Renal cortex interstitium (tissue), 11 donors: ENCODE data around the gene OR8G5. TPM values are rescaled to one million over a fixed set of nuclear protein-coding genes. Genes with fewer than 3 reads are reported as not detected.

Experiments used
- DNase-seq, 11 donors: peaks; one replicate each; pipeline ENCODE4 v3.0.0-alpha.2; 2013; ENCODE audit warnings: low read depth in 9 of 11, low spot score in 4 of 11; ENCODE audit errors: extremely low read depth in 1 of 11
- polyA plus RNA-seq, 3 donors: library from polyadenylated mRNA; unstranded; fragments of 120-200 nt; gene quantifications; one replicate each; pipeline ENCODE4 v1.2.1, GENCODE V29; 2013; ENCODE audit not compliant: insufficient read length in 3 of 3

OR8G5 gene
- polyA plus RNA-seq, 3 donors, result not detected

DNA sequence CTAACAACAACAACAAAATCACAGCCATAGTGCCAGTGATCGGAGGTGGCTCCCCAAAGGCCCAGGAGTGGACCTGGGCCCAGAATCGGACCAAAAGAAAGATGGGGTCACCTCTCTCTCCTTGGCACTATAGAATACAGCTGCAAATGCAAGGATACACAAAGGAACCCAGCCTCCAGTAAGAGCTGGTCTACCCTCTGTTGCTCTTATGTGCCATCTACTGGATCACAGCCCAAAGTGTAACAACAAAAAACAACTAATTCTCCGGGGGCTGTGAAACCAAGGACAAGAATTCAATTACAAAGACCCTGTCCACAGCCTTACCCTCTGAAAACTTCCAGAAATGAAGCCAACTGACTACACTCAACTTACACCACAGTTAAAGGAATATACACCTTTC, 21.6 kb downstream of the OR8G5 start:
- no peak for DNase-seq

DNA sequence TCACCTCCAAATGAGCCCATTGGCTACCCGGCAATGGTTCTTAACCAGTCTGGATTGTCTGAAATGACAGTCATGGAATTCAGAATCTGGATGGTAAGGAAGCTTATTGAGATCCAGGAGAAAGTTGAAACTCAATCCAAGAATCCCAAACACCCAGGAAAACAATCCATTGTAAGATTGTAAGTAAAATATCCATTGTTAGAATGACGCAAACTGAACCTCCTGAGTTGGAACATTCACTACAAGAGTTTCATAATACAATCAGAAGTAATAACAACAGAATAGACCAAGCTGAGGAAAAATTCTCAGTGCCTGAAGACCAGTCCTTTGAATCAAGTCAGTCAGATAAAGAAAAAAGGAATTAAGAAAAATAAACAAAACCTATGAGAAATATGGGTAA, 22.1 kb downstream of the OR8G5 start:
- DNase-seq, result no peak

DNA sequence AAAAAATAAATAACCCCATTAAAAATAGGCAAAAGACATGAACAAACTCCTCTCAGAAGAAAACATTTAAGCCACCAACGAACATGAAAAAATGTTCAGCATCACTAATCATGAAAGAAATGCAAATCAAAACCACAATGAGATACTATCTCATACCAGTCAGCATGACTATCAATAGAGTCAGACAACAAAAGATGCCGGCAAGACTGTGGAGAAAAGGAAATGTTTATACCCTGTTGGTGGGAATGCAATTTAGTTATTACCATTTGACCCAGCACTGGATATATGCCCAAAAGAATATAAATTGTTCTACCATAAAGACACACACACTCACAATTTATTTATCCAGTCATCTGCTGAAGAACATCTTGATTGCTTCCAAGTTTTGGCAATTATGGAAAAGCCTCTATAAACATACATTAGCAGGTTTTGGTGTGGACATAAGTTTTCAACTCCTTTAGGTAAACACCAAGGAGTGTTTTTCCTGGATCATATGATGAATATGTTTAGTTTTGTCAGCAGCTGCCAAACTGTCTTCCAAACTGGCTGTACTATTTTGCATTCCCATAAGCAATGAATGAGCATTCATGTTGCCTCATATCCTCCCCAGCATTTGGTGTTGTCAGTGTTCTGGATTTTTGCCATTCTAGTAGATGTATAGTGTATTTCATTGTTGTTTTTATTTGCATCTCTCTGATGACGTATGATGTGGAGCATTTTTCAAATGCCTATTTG, 29.6 kb downstream of the OR8G5 start:
- DNase-seq, result no peak

DNA sequence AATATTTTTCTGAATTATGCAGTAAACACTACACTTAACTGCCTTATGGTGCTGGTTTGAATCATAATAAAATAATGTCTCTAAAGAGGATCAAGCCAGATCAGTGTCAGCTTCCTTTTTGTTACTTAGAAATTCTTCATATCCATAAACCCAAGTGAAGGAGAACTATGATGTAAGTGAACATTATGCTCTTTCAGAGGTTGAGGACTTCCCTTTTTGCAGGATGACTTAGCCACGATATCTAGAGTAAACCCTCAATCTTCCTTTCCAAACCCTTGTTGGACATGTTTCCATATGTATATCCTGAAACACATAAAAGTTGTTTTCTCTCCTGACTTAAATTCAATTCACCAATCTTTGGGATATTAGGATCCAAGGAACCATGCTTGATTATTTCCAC, 38.5 kb downstream of the OR8G5 start:
- DNase-seq, result no peak

DNA sequence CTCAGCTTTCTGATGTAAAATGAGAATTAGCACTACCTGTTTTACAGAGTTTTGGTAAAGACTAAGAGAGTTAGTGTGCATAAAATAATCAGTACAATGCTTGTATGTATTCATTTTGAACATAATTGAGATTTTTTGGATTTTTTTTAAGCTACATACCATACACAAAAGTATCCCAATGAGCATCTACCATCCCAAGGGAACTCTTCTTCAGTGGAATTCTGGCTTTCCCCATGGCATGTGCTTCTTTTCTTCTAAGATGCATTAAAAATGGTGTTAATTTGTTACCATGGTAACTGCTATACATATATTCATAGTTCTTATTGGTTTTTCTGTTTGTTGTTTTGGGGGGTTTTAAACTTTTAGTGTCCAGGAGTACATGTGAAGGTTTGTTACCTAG, 39.8 kb downstream of the OR8G5 start:
- no peak for DNase-seq

DNA sequence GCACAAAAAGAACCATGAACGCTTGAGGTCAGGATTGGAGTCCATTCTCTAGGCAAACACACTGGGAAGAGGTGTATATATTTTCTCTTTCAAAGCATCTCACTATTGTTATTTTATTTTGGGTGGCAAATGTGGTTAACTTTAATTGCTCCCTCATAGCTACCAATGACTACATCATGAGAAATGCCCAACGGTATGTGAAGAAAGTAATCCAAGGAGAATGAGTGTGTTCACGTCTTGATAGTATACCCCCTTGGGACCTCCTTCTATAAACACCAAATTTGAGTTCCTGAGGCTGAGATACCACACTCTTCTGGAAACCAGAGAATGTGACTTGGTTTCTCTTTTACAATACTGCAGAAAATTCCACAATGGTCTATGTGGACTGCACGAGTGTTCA, 41.7 kb downstream of the OR8G5 start:
- DNase-seq, result no peak

DNA sequence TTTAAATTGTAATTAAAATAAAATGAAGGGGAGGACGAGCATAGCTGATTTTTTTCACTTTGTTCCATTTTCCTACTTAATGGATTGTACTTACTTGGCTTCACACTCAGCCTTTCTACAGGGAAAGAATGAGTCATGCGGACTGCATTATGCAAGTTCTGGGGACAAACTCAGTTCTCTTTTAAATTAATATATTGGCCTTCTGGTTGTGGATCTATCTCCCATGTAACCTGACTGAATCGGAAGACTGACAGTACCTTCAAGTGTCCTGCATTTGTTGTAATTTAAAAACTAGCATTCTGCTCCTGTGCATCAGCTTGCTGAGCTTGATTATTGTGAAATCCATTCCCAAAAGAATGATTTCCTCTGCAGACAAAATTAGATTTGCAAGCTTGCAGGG, 45.4 kb downstream of the OR8G5 start:
- no peak for DNase-seq

DNA sequence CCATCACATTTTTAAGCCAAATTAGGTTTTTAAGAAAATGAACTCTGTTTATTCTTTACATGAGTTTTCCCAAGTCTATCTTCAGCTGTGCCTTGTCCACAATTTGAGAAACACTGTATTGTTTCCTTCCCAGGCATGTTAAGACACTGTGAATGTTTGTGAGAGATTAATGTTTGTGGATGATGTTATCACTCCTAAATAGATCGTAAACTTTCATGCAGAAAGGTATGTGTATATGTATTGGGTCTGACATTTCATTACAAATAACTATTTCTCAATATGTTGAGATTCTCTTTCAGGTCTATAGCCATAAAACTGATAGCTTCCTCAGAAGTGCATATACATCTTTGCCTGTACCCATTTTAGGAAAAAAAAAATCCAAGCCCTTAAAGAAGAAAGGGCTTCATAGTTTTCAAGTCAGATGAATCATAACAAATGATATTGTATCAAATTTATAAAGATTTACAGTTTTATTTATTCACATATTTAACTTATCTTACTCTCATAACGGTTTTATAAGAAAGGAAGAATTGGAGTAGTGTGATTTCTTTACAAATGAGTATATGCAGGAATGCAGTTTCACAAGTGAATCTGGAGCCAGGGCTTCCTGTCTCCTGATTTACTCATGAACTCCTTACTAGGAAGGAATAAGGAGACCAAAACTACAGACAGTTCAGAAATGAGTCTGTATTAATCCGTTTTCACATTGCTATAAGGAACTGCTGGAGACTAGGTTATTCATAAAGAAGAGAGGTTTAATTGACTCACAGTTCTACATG, 46.4 kb downstream of the OR8G5 start:
- no peak for DNase-seq

DNA sequence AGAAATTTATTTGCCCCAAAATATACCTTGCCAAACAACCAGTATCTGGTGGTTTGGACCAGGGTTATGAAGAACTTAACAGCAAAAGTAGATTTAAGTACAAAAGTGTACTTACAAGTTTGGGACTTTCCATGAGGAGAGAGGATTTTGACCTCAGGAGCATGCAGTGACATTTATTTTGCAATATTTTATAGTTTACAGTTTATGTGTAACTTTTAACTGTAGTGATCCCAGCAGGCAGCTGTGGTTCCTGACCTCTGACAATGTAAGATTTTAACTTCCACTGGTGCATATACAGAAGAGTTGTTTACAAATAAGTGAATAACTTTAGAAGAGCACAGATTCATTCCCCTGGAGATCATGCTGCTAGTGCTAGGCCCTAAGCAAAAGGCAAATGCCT, 50.9 kb downstream of the OR8G5 start:
- DNase-seq, result no peak

DNA sequence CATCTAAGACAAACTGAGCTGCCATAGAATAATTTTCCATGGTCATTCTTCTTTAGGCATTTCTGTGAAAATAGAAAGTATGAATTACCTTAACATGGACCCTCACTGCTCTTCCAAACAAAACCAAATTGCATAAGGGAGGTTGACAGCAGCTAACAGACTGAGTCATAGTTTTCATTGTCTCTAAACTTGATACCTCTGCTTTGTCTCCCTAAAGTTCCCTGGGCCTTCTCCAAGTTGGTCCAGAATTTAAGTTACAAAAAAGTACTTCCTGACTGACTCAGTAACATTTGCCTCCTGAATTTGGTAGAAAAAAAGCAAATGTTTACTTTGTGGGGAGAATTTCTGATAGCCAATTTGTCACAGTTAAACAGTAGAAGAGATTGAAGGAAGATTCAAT, 54.5 kb downstream of the OR8G5 start:
- no peak for DNase-seq

DNA sequence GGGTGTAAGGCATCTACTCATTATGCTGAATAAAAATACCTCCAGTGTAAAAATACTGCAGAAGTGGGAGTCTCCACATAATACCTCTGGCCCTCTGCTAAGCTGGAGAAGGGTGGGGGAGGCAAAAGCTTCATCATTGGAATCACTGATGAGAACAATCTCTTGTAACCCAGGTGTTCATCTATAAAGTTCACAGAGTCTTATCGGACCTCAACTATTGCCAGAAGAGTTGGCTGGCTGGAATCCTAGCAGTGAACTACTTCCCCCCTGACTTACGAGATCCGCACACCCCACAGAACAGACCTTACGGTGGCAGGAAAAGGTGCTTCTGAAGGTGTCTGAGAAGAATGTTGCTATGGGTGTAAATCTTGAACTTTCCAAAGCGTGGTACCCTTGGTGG, 55.1 kb downstream of the OR8G5 start:
- no peak for DNase-seq

DNA sequence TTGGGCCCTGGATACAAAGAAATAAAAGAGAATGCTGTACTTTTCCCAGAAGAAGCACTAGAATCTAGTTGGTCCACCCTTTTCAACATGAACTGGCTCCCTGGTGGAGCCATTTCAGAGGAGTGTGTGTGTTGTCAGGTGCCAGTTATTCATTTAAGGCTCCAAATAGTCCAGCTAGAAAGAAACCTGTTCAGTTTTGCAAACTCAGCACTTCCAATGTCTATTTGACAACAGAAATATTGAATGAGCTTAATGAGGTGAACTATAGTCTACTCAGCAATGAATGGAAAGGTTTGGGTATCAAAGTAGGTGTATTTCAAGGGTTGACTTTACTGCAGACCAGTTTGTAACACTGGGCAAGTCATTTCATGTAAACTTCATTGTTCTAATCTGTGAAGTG, 55.5 kb downstream of the OR8G5 start:
- DNase-seq, result no peak

DNA sequence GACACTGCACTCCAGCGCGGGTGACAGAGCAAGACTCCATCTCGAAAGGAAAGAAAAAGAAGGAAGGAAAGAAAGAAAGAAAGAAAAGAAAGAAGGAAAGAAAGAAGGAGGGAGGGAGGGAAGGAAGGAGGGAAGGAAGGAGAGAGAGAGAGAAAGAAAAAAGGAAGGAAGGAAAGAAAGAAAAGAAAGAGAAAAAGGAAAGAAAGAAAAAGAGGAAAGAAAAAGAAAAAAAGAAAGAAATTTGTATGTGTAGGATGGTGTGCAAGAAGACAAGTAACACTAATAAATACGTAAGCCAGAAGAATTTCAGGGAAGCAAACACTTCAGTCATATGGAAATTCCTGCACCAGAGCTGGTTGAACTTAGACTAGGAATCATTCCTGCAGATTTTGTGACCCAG, 57.0 kb downstream of the OR8G5 start:
- DNase-seq, result no peak

DNA sequence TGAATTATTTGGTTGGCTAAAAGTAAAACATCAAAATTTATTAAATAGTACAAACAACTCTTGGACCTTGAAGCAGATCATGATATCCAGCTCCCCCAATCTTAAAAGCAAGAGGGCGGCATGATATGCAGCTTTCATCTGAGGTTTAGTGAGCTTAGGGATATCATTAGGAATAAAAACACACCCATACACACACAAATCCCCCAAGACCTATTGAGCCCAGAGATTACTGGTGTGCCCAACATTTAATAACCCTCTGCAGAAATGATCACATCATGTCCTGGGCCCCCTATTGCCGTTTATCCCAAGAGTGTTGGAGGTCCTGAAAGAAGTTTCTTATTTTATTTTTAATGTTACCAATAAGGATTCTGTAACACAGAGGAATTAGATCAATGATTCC, 57.7 kb downstream of the OR8G5 start, which contains the start of gene OR8D1:
Gene OR8D1, minus strand, starts transcription at position 101 of the 400 bp plus-strand sequence. CDS start 3,183 bp downstream, outside the sequence.
- no peak for DNase-seq

DNA sequence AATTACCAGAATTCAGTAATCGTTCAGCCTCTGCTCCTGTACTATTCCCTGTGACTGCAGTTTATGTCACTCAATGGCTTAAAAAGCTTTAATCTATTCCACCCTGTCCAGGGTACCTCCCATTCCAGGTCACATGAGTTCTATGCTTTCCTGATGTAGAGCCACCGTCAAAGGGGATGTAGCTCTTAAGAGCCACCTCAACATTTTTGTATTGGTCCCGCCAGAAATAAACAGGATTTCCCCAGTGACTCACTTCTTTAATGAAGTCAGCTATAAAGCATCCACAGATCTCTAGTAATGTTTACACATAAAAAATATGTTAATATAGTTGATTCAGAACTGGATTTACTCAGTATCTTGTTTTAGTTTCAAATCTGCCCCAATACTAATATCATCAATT, 58.9 kb downstream of the OR8G5 start:
- DNase-seq, result no peak

Other genes with a start within 250 kb of the OR8G5 start
- not detected for gene OR10G4, start 243.4 kb upstream of the OR8G5 start, polyA plus RNA-seq
- gene OR10G9, start 233.4 kb upstream of the OR8G5 start, polyA plus RNA-seq, result not detected
- not detected for gene OR10G8, start 229.6 kb upstream of the OR8G5 start, polyA plus RNA-seq
- gene OR10G7, start 215.1 kb upstream of the OR8G5 start, polyA plus RNA-seq, result not detected
- 10 to 100 TPM; 12.0 to 14.7 (median 12.8) TPM for gene VWA5A, start 140.9 kb upstream of the OR8G5 start, polyA plus RNA-seq
- not detected for gene OR10D3, start 73.0 kb upstream of the OR8G5 start, polyA plus RNA-seq
- not detected for gene OR8G1, start 15.3 kb upstream of the OR8G5 start, polyA plus RNA-seq
- not detected for gene OR8D1, start 57.6 kb downstream of the OR8G5 start, polyA plus RNA-seq
- not detected for gene OR8D2, start 63.8 kb downstream of the OR8G5 start, polyA plus RNA-seq
- not detected for gene OR8B2, start 128.1 kb downstream of the OR8G5 start, polyA plus RNA-seq
- not detected for gene OR8B3, start 142.6 kb downstream of the OR8G5 start, polyA plus RNA-seq
- not detected for gene OR8B4, start 168.5 kb downstream of the OR8G5 start, polyA plus RNA-seq
- under 1 TPM in 1 of 3 donors, not detected in 2; 0.03 TPM for gene OR8B8, start 189.3 kb downstream of the OR8G5 start, polyA plus RNA-seq